Measurements from ENCODE around the gene GRAMD4. TPM values are rescaled to one million over a fixed set of nuclear protein-coding genes. Genes with fewer than 3 reads are reported as not detected.
A peak's percentile ranks its signal among the peaks of the same experiment; 100 is the strongest.

Gene GRAMD4
- total RNA-seq, 1 donor from 2014 or later = 24.8 TPM

GRCh38 chr22:46656856-46657654 is 36.9 kb downstream of the GRAMD4 start:
- DNase-seq = no peak

DNA sequence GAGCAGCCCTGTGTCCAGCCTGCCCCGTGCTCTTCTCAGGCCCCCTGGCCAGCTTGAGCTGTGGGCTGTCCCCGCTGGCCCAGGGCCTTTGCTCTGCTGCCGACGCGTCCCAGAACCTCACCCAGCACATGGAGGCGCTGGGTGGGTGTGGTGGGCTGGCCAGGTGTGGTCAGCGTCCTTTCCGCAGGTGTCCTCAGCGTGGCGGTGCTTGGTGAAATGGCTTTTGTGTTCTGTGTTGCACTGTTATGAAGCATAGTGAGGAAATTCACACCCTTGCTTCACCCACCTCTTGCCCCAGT is 37.4 kb downstream of the GRAMD4 start:
- DNase-seq = no peak

GRCh38 chr22:46657996-46658947 is 38.1 kb downstream of the GRAMD4 start:
- no peak for DNase-seq

DNA sequence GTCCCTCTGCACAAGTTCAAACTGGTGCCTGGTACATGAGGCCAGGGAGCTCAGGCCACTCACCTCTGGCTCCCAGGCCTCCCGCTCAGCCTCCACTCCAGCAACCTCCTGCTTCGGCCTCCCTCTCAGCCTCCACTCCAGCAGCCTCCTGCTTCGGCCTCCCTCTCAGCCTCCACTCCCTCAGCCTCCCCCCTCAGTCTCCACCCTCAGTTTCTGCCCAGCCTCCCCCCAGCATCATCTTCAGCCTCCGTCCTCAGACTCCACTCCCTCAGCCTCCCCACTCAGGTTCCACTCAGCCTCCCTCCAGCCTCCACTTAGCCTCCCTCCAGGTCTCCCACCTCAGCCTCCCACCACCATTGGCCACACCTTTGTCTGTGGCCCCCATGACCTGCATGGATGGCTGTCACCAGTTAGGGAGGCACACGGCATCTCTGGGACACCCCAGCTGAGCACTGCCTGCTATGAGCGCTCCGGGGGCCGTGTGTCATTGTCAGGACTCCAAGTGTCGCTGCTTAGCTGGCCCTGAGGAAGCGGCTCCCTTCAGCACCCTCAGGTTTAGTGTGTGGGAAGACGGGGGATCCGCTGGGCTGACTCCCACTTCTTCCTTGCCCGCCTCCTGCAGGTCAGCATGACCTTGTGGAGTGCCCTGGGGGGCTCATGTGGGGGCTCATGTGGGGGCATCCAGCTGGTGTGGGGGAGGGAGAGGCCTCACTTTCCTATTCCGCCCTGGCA is 39.0 kb downstream of the GRAMD4 start:
- no peak for DNase-seq

DNA sequence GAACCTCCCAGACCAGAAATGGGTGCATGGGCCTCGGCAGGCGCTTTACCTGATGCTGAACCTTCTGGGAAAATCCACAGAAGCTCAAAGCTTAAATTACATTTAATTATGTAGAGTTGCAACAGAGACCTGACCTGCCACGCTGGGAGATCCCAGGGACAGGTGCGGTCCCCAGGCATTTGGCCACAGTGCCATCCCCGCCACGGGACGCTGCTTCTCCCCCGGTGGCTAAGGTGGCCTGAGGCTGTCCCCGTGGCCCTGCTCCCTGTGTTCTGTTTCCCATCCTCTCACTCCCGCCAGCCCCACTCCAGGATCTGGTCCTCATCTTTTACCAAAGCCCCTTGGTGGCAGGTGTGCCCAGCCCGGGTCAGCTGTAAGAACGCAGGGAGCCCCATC is 39.6 kb downstream of the GRAMD4 start:
- no peak for DNase-seq

- no peak for DNase-seq
These were observed 40.5 kb downstream of the GRAMD4 start for GRCh38 chr22:46660604-46661201.

DNA sequence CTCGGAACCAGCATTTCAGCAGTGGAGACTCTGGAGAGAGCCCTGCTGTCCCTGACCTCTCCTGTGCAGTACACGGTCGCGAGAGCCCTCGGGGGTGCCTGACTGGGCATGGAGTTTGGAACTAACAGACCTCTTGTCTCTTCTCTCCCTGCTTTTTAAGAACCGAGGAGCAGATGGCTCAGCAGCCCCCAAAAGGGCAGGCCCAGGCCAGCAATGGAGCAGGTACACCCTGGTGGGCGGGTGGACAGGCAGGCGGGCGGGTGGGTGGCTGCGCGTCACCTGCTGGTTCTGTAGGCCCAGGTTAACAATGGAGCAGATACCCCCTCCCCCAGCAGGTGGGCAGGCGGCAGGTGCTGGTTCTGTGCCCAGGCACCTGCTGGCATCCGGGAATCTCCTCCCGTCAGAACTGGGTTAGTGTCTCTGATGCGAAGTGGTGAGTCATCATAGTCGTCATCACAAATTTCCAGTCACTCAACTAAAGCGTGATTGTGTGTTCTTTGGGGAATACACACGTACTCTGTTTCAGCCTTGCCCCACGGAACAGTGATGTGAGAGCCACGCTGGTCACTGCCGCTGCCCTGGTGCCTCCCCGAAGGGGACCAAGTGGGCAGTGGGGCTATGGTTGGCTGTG is 41.1 kb downstream of the GRAMD4 start:
- DNase-seq = no peak

DNA sequence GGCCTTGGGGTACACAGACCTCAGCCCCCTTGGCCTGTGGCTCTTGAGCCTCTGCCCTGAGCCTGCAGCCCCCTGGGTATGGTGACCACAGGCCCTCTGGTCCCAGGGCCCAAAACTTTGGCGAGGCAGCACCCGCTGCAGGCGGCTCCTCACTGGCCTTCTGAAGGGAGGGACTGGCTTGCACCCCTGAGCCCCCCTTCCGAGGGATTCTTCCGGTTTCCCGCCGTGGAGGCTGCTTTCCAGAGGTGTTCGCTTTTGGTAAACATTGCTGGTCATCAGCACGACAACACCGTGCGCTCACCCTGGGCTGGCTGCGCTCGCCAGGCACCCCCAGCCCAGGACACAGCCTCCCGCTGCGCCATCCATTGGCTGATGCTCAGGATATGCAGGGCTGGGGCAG is 42.0 kb downstream of the GRAMD4 start:
- no peak for DNase-seq

DNA sequence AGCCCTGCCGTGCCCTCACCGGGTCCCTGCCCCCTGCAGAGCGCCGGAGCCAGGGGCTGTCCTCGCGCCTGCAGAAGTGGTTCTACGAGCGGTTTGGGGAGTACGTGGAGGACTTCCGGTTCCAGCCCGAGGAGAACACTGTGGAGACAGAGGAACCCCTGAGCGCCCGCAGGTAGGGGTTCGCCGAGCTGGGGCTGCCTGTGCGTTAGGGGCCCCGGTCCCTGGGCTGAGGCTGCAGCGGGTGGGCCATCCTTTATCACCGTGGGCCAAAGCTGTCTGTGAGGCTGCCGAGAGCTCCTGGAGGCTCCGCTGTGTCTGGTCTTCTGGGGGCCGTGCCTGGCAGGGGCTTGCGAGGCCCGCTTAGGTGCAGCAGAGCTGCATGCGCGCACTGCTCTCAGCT is 42.8 kb downstream of the GRAMD4 start:
- DNase-seq = no peak

- no peak for DNase-seq
These were observed 43.4 kb downstream of the GRAMD4 start for GRCh38 chr22:46663436-46664100.

DNA sequence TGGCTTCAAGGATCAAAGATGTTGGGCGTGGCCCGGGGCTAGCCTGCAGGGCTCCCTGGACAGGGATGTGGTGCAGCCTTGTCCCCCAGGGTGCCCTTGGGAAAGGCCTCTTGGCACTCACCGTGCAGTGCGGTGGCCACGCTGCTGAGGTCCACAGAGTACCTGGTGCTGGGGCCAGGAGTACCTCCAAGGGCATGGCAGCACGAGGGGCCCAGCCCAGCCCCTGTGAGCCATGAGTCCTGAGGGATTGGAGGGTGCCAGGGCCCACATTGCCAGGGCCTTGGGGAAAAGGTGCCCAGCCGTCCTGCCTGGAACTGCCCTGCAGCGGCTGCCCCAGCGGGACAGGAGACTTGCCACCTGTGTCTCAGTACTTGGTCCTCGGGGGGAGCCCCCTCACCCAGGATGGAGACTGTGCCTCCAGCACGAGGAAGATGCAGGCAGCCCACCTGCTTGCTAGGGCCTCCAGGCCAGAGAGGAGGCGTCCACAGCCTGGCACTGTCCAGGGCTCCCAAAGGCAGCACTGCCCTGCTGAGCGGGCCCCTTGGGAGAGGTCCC is 44.2 kb downstream of the GRAMD4 start:
- DNase-seq = no peak

DNA sequence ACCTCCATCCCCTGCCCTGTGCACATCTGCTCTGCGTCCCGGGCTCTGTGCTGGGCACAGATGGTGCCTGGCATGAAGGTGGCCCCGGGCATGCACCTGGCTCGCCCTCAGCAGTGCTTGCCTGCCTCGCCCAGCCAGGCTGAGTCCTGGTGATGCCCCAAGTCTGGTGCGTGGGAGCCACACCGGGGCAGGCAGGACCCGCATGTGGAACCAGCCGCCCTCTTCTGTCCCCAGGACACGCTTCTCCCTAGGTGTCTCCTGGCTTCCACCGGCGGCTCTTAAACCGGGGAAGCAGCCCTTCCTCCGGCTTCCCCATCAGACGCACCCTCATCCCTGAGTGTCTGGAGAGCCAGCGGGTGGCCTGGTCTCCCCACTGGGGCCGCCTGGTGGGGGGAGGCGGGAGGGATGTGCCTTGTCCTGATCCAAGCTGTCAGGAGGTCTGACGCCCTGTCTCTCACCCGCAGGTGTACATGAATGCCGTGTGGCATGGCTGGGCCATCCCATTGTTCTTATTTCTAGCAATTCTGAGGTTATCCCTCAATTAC is 45.0 kb downstream of the GRAMD4 start:
- no peak for DNase-seq

- DNase-seq = no peak
These were observed 45.6 kb downstream of the GRAMD4 start for GRCh38 chr22:46665751-46666280.

GRCh38 chr22:46666577-46667244 is 46.5 kb downstream of the GRAMD4 start:
- no peak for DNase-seq

GRCh38 chr22:46667245-46667623 is 47.0 kb downstream of the GRAMD4 start:
- no peak for DNase-seq

DNA sequence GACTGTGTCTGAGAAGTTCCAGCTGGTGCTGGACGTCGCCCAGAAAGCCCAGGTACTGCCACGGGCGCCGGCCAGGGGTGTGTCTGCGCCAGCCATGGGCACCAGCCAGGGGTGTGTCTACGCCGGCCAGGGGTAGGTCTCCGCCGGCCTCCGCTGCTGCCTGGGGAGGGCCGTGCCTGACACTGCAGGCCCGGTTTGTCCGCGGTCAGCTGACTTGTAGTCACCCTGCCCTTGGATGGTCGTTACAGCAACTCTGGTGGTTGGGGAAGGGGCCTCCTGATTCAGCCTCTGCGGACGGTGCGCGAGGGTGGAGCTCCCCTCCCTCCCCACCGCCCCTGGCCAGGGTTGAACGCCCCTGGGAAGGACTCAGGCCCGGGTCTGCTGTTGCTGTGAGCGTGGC is 47.9 kb downstream of the GRAMD4 start:
- no peak for DNase-seq

GRCh38 chr22:46669201-46669600 is 49.0 kb downstream of the GRAMD4 start:
- no peak for DNase-seq

DNA sequence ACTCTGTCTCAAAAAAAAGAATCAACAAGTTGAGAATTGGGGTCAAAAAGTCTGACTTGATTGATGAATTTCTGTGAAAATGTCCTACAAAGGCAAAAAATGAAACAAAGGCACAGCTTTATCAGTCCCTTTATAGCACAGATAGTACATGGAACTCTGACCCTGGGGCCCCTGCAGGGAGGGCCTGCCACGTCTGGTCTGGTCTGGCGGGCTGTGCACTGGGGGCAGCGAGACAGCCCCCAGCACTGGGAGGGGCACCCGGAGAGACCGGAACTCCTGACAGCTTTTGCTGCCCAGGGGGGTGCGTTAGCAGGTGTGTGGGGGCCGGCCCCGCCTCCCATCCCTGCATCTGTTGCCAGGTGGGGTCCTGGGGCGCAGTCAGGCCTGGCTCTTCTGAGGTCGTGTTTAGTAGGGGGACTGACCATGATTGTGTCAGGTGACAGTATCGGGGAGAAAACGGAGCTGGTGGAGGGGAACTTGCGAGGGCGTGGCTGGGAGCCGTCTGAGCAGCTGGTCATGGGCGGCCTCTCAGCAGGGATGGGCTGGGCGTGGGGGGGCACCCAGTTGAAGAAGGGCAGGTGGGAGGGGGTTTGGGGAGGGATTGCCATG is 51.7 kb downstream of the GRAMD4 start:
- DNase-seq = peak; percentile 48

DNA sequence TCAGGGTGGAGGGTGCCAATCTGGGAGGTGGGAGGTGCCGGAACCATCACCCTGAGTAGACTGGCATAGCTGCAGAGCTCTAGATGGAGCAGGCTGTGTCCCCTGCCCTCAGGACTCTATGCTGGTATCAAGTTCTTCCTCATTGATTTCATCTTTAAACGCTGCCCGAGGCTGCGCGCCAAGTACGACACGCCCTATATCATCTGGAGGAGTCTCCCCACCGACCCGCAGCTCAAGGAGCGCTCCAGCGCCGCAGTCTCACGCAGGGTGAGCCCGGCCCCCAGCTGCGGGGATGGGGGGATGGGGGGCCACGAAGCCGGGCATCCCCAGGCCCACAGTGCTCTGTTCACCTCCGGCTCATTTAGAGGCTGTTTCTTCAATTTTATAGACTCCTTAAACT is 52.5 kb downstream of the GRAMD4 start:
- DNase-seq = peak; percentile 55

All from tongue (tissue), 2 donors.